T1000 (cell line): ENCODE data around the gene IFNLR1.

Experiments used
- DNase-seq: peaks from one replicate; lab custom pipeline; 2025; ENCODE audit warnings: mixed read lengths; lab: John Stamatoyannopoulos, UW

Gene IFNLR1

GRCh38 chr1:24205345-24206082 lies 18.4 kb upstream of the IFNLR1 start:
- DNase-seq: no peak

- DNase-seq: no peak
Measured at GRCh38 chr1:24204116-24204515, 17.0 kb upstream of the IFNLR1 start.

- no peak for DNase-seq
Measured at GRCh38 chr1:24203404-24203803, 16.3 kb upstream of the IFNLR1 start.

- DNase-seq: no peak
Measured at GRCh38 chr1:24202987-24203386, 15.9 kb upstream of the IFNLR1 start.

- no peak for DNase-seq
Measured at GRCh38 chr1:24202556-24202955, 15.5 kb upstream of the IFNLR1 start.

GRCh38 chr1:24201941-24202440 lies 14.9 kb upstream of the IFNLR1 start:
- peak; percentile 75 for DNase-seq

GRCh38 chr1:24199291-24199900 lies 12.3 kb upstream of the IFNLR1 start:
- peak; percentile 57 for DNase-seq

- no peak for DNase-seq
Measured at GRCh38 chr1:24198766-24199165, 11.7 kb upstream of the IFNLR1 start.

- no peak for DNase-seq
Measured at GRCh38 chr1:24195874-24196273, 8.8 kb upstream of the IFNLR1 start.

GRCh38 chr1:24195136-24195535 lies 8.0 kb upstream of the IFNLR1 start:
- no peak for DNase-seq

GRCh38 chr1:24193046-24193445 lies 6.0 kb upstream of the IFNLR1 start:
- DNase-seq: no peak

- no peak for DNase-seq
Measured at GRCh38 chr1:24191860-24192259, 4.8 kb upstream of the IFNLR1 start.

GRCh38 chr1:24190983-24191461 lies 3.9 kb upstream of the IFNLR1 start:
- DNase-seq: no peak

GRCh38 chr1:24189528-24189927 lies 2.4 kb upstream of the IFNLR1 start:
- DNase-seq: no peak

GRCh38 chr1:24186711-24186992 lies 437 bp downstream of the IFNLR1 start:
- DNase-seq: no peak

- no peak for DNase-seq
Measured at GRCh38 chr1:24186031-24186710, 918 bp downstream of the IFNLR1 start.

- no peak for DNase-seq
Measured at GRCh38 chr1:24185076-24185475, 2.0 kb downstream of the IFNLR1 start.

- DNase-seq: no peak
Measured at GRCh38 chr1:24182061-24182460, 5.0 kb downstream of the IFNLR1 start.

GRCh38 chr1:24181619-24182018 lies 5.5 kb downstream of the IFNLR1 start:
- no peak for DNase-seq

- DNase-seq: no peak
Measured at GRCh38 chr1:24180676-24181075, 6.4 kb downstream of the IFNLR1 start.

- no peak for DNase-seq
Measured at GRCh38 chr1:24179251-24179840, 7.7 kb downstream of the IFNLR1 start.

- DNase-seq: no peak
Measured at GRCh38 chr1:24178407-24178806, 8.7 kb downstream of the IFNLR1 start.

GRCh38 chr1:24177161-24177560 lies 9.9 kb downstream of the IFNLR1 start:
- DNase-seq: no peak
